ENCODE measurements around the gene RAB3IL1.
A peak's percentile ranks its signal among the peaks of the same experiment; 100 is the strongest.

Gene RAB3IL1

DNA sequence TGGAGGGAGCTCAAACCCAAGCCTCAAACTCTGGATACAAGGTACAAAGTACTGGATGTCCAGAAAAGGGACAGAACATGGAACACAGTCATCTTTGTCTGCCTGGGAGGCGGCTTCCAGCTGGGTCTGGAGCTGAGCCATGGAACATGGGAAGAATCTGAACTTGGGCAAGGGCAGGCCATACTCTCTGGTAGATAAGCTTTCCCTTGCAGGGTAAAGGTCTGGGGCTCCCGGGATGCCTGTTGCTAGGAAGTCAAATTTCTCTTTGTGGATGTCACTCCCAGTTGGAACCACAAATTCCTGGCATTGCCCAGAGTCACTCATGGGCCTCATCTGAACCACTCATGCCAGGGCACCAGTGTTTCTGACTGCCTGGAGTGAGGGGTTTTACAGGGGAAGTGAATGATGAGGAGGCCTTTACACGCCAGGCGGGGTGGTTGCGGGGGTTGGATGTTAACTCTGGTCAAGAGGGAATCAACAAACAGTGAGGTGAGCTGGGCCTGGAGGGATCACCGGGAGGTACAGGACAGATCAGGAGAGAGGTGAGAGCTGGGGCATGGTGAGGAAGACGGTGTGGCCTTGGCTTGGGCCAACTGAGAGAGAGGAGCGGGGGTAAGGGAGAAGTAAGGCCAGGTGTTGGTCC, 44.3 kb upstream of the RAB3IL1 start:
- no peak for TF ChIP-seq CTCF (IDR thresholded peaks at IDR 0.05; ENCODE audit: insufficient read depth, missing control alignments)
- FAIRE-seq (no peak), DNase-seq (ENCODE audit: insufficient read length, low spot score) (no peak)

GRCh38 chr11:61960532-61960931, 43.2 kb upstream of the RAB3IL1 start:
- TF ChIP-seq CTCF (IDR thresholded peaks at IDR 0.05; ENCODE audit: insufficient read depth, missing control alignments) = no peak
- DNase-seq (ENCODE audit: insufficient read length, low spot score) (no peak), FAIRE-seq (no peak)

DNA sequence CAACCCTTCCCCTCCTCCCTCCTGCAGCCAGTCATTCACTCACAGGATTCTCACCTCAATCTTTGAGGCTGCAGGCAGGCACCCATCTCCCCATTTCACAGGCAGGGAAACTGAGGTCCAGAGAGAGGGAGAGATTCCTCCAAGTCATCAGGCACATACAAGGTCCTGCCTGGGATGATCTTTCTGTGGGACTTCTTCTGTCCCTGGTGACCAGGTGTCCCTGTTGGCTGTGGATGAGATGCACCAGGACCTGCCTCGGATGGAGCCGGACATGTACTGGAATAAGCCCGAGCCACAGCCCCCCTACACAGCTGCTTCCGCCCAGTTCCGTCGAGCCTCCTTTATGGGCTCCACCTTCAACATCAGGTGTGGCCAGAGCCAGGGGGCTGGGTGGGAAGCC, 42.3 kb upstream of the RAB3IL1 start:
- DNase-seq (ENCODE audit: insufficient read length, low spot score) = peak; percentile 2
- no peak for FAIRE-seq
- TF ChIP-seq CTCF (IDR thresholded peaks at IDR 0.05; ENCODE audit: insufficient read depth, missing control alignments) = no peak

DNA sequence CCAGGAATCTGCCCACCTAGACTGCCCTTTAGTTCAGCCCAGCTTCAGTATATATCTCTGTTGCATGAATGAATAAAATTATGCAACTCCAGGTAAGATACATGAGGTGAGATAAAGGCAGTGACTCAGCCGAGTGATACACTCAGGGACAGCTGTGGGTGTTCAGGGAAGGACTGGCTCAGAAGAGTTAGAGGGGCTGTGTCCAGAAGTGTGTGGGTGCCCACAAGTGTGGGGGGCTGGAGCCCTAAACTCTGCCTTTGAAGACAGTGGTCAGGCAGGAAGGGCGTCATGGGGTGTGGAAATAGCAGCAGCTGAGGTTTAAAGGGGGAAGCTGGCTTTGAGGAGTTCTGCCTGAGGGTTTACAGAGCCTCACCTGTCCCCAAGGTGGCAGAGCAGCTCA, 41.7 kb upstream of the RAB3IL1 start:
- peak; percentile 12 for DNase-seq (ENCODE audit: insufficient read length, low spot score)
- no peak for FAIRE-seq
- no peak for TF ChIP-seq CTCF (IDR thresholded peaks at IDR 0.05; ENCODE audit: insufficient read depth, missing control alignments)

- DNase-seq (ENCODE audit: insufficient read length, low spot score) (peak; percentile 4), FAIRE-seq (no peak)
- no peak for TF ChIP-seq CTCF (IDR thresholded peaks at IDR 0.05; ENCODE audit: insufficient read depth, missing control alignments)
Measured at GRCh38 chr11:61958590-61958989, 41.2 kb upstream of the RAB3IL1 start.

DNA sequence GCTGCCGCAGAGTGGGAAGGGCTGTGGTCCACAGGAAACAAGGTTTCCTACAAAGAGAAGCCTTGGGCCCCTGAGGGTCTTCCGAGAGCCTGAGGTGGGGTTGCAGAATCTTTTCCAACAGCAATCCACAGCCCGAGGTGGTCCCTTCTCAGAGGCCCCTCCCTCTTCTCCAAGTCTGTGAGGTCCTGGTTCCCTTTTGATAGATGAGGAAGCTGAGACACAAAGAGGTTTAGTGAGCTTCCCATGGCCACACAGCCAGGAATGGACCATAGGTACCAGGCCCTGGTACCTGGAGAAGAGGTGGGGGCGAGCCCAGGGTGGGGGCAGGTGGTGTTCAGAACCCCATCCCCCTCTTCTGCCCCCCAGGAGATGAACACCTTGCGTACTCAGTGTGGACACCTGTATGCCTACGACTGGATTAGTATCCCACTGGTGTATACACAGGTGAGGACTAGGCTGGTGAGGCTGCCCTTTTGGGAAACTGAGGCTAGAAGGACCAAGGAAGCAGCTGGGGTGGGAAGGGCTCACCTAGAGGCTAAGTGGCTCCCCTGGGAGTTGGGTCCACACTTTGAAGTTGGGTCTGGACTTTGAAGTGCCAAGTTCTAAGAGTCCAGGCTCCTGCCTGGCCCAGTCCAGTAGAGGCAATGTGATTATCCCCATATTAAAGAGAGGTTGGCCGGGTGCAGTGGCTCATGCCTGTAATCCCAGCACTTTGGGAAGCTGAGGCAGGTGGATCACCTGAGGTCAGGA, 39.8 kb upstream of the RAB3IL1 start:
- no peak for TF ChIP-seq CTCF (IDR thresholded peaks at IDR 0.05; ENCODE audit: insufficient read depth, missing control alignments)
- DNase-seq (ENCODE audit: insufficient read length, low spot score) (no peak), FAIRE-seq (no peak)

Measured in D721Med (cell line).